ENCODE data around the gene MRPS9. TPM values are rescaled to one million over a fixed set of nuclear protein-coding genes. Genes with fewer than 3 reads are reported as not detected.

MRPS9 gene
- polyA plus RNA-seq, 6 donors from 2014 or later: 12.9 to 24.9 (median 19.2) TPM

DNA sequence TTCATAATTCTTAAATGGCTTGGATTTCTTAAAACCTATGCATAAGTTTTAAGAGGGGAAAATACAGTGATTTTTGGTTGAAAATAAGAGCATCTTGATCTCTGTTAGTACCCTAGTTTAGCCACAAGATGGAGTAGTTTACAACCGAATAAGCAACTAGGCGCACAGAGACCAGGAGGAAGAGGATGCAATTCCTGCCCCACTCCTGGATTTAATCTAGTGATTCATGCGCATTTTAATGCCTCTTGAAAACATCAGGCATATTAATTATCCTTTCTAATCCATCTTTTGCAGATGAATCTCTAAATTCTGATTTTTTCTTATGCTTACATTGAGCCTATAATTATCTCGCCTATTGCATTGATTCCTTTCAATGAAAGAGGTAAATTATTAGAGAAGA, 76.7 kb downstream of the MRPS9 start:
- no peak overlapping the region for H3K4me3 Mint-ChIP-seq
- no peaks in the 10 kb centered on the region for H3K9me3 Mint-ChIP-seq
- no peaks in the 10 kb centered on the region for H3K36me3 Mint-ChIP-seq
- no peaks in the 10 kb centered on the region for H3K27me3 Mint-ChIP-seq
- H3K4me1 Mint-ChIP-seq: no peaks in the 10 kb centered on the region
- no peak overlapping the region for H3K27ac Mint-ChIP-seq
- ATAC-seq (ENCODE audit: low read depth in 2 of 2): peak in 1 of 2 donors; percentile 44
- peak; percentile 45 for DNase-seq

GRCh38 chr2:105116348-105116747, 78.5 kb downstream of the MRPS9 start:
- H3K4me3 Mint-ChIP-seq: no peak overlapping the region
- no peaks in the 10 kb centered on the region for H3K9me3 Mint-ChIP-seq
- H3K36me3 Mint-ChIP-seq: no peaks in the 10 kb centered on the region
- no peak for DNase-seq
- no peak for ATAC-seq (ENCODE audit: low read depth in 2 of 2)
- peaks cover 0 to 4% (median 0%) of the 10 kb centered on the region in 3 donors for H3K27me3 Mint-ChIP-seq
- no peaks in the 10 kb centered on the region for H3K4me1 Mint-ChIP-seq
- H3K27ac Mint-ChIP-seq: peak overlapping the region in 1 of 6 donors; percentile 23

- no peak for ATAC-seq (ENCODE audit: low read depth in 2 of 2)
- no peak for DNase-seq
- peak overlapping the region in 1 of 6 donors; percentile 16 for H3K27ac Mint-ChIP-seq
- H3K36me3 Mint-ChIP-seq: no peaks in the 10 kb centered on the region
- H3K9me3 Mint-ChIP-seq: no peaks in the 10 kb centered on the region
- no peak overlapping the region for H3K4me3 Mint-ChIP-seq
- peaks cover 0 to 6% (median 0%) of the 10 kb centered on the region in 3 donors for H3K4me1 Mint-ChIP-seq
- H3K27me3 Mint-ChIP-seq: peaks cover 0 to 7% (median 6%) of the 10 kb centered on the region in 3 donors
These were observed 79.7 kb downstream of the MRPS9 start for GRCh38 chr2:105117565-105117964.

GRCh38 chr2:105118960-105119359, 81.1 kb downstream of the MRPS9 start:
- peaks cover 13 to 17% (median 15%) of the 10 kb centered on the region in 3 donors for H3K27me3 Mint-ChIP-seq
- peak overlapping the region in 1 of 6 donors; percentile 38 for H3K27ac Mint-ChIP-seq
- no peaks in the 10 kb centered on the region for H3K9me3 Mint-ChIP-seq
- no peaks in the 10 kb centered on the region for H3K36me3 Mint-ChIP-seq
- ATAC-seq (ENCODE audit: low read depth in 2 of 2): peak in 1 of 2 donors; percentile 46
- peaks cover 0 to 6% (median 0%) of the 10 kb centered on the region in 3 donors for H3K4me1 Mint-ChIP-seq
- H3K4me3 Mint-ChIP-seq: peak overlapping the region in 2 of 8 donors; percentile 30 to 66
- DNase-seq: peak; percentile 6

- Mint-ChIP-seq H3K4me3 (no peak overlapping the region), H3K36me3 (no peaks in the 10 kb centered on the region), H3K27me3 (peaks cover 23 to 33% (median 29%) of the 10 kb centered on the region in 3 donors), H3K4me1 (peaks cover 0 to 10% (median 0%) of the 10 kb centered on the region in 3 donors), H3K9me3 (no peaks in the 10 kb centered on the region), H3K27ac (no peak overlapping the region)
- ATAC-seq (ENCODE audit: low read depth in 2 of 2) (no peak), DNase-seq (no peak)
These were observed 83.6 kb downstream of the MRPS9 start for GRCh38 chr2:105121434-105121833.

DNA sequence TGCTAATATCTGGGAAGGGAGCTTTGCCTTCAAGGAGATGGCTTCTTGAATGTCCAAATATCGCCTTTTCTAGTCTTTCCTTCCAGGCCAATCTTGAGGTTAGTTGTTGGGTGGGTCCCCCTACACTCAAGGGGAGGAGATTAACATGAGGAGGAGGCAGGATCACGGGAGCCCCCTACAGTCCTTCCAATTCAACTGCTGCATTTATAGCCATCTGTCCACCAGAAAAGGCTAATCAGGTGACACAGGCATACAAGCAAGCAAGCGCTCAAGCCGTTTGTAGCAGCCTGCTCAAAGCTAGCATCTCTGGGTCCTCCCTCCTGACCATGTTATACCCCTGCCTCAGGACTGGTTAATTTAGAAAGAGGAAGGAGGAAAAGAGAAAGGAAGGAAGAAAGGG, 87.6 kb downstream of the MRPS9 start:
- H3K36me3 Mint-ChIP-seq: no peaks in the 10 kb centered on the region
- peaks cover 30 to 42% (median 30%) of the 10 kb centered on the region in 3 donors for H3K27me3 Mint-ChIP-seq
- ATAC-seq (ENCODE audit: low read depth in 2 of 2) (no peak), DNase-seq (no peak)
- peaks cover 0 to 3% (median 0%) of the 10 kb centered on the region in 7 donors for H3K9me3 Mint-ChIP-seq
- no peak overlapping the region for H3K4me3 Mint-ChIP-seq
- no peak overlapping the region for H3K27ac Mint-ChIP-seq
- peaks cover 10 to 26% (median 12%) of the 10 kb centered on the region in 3 donors for H3K4me1 Mint-ChIP-seq

GRCh38 chr2:105125920-105126319, 88.1 kb downstream of the MRPS9 start:
- DNase-seq: no peak
- ATAC-seq (ENCODE audit: low read depth in 2 of 2): no peak
- peaks cover 30 to 42% (median 30%) of the 10 kb centered on the region in 3 donors for H3K27me3 Mint-ChIP-seq
- no peaks in the 10 kb centered on the region for H3K36me3 Mint-ChIP-seq
- peaks cover 10 to 26% (median 14%) of the 10 kb centered on the region in 3 donors for H3K4me1 Mint-ChIP-seq
- peaks cover 0 to 3% (median 0%) of the 10 kb centered on the region in 7 donors for H3K9me3 Mint-ChIP-seq
- no peak overlapping the region for H3K27ac Mint-ChIP-seq
- H3K4me3 Mint-ChIP-seq: no peak overlapping the region

DNA sequence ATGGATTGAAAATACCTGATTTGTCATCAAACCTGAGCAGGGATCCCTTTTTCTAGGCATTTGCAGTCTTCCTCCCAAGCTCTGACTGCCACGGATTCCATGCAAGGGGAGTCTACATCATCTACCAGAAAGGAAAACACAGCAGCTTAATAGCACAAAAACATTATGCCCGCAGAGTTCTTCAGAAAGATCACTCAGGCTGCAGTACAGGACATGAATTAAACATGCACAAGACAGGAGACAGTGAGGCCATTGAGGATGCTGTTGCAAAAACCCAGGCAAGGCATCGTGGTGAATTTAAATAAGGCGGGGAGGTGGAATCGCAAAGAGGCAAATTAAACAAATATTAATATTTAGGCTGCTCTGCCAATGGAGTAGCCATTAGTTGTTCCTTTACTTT, 88.5 kb downstream of the MRPS9 start:
- ATAC-seq (ENCODE audit: low read depth in 2 of 2) (no peak), DNase-seq (no peak)
- H3K9me3 Mint-ChIP-seq: peaks cover 0 to 3% (median 0%) of the 10 kb centered on the region in 7 donors
- no peaks in the 10 kb centered on the region for H3K36me3 Mint-ChIP-seq
- H3K4me1 Mint-ChIP-seq: peaks cover 10 to 26% (median 14%) of the 10 kb centered on the region in 3 donors
- no peak overlapping the region for H3K4me3 Mint-ChIP-seq
- no peak overlapping the region for H3K27ac Mint-ChIP-seq
- peaks cover 26 to 42% (median 30%) of the 10 kb centered on the region in 3 donors for H3K27me3 Mint-ChIP-seq

- no peak overlapping the region for H3K4me3 Mint-ChIP-seq
- H3K27me3 Mint-ChIP-seq: peaks cover 24 to 37% (median 36%) of the 10 kb centered on the region in 3 donors
- DNase-seq: no peak
- H3K36me3 Mint-ChIP-seq: no peaks in the 10 kb centered on the region
- peaks cover 0 to 3% (median 0%) of the 10 kb centered on the region in 7 donors for H3K9me3 Mint-ChIP-seq
- ATAC-seq (ENCODE audit: low read depth in 2 of 2): no peak
- no peak overlapping the region for H3K27ac Mint-ChIP-seq
- peaks cover 10 to 22% (median 14%) of the 10 kb centered on the region in 3 donors for H3K4me1 Mint-ChIP-seq
These were observed 89.5 kb downstream of the MRPS9 start for GRCh38 chr2:105127289-105127915.

- peak; percentile 95 to 96 for ATAC-seq (ENCODE audit: low read depth in 2 of 2)
- Mint-ChIP-seq H3K27me3 (peaks cover 12 to 39% (median 28%) of the 10 kb centered on the region in 3 donors), H3K36me3 (no peaks in the 10 kb centered on the region), H3K4me1 (peaks cover 10 to 20% (median 14%) of the 10 kb centered on the region in 3 donors), H3K27ac (no peak overlapping the region), H3K9me3 (peaks cover 0 to 3% (median 0%) of the 10 kb centered on the region in 7 donors), H3K4me3 (no peak overlapping the region)
- DNase-seq: peak; percentile 74
These were observed 91.9 kb downstream of the MRPS9 start for GRCh38 chr2:105129722-105130232.

- no peaks in the 10 kb centered on the region for H3K36me3 Mint-ChIP-seq
- no peak overlapping the region for H3K4me3 Mint-ChIP-seq
- DNase-seq (no peak), ATAC-seq (ENCODE audit: low read depth in 2 of 2) (no peak)
- H3K4me1 Mint-ChIP-seq: peaks cover 10 to 20% (median 14%) of the 10 kb centered on the region in 3 donors
- no peak overlapping the region for H3K27ac Mint-ChIP-seq
- peaks cover 10 to 38% (median 30%) of the 10 kb centered on the region in 3 donors for H3K27me3 Mint-ChIP-seq
- peaks cover 0 to 3% (median 0%) of the 10 kb centered on the region in 7 donors for H3K9me3 Mint-ChIP-seq
These were observed 92.7 kb downstream of the MRPS9 start for GRCh38 chr2:105130546-105130945.

- Mint-ChIP-seq H3K27me3 (peaks cover 10 to 29% (median 27%) of the 10 kb centered on the region in 3 donors), H3K9me3 (peaks cover 0 to 3% (median 0%) of the 10 kb centered on the region in 7 donors), H3K4me1 (peaks cover 10 to 12% (median 11%) of the 10 kb centered on the region in 3 donors), H3K27ac (peak overlapping the region in 1 of 6 donors; percentile 53), H3K4me3 (no peak overlapping the region), H3K36me3 (no peaks in the 10 kb centered on the region)
- ATAC-seq (ENCODE audit: low read depth in 2 of 2): no peak
- no peak for DNase-seq
These were observed 96.2 kb downstream of the MRPS9 start for GRCh38 chr2:105134081-105134480.

- ATAC-seq (ENCODE audit: low read depth in 2 of 2) (no peak), DNase-seq (no peak)
- Mint-ChIP-seq H3K36me3 (no peaks in the 10 kb centered on the region), H3K4me1 (peaks cover 0 to 2% (median 0%) of the 10 kb centered on the region in 3 donors), H3K27me3 (peaks cover 4 to 38% (median 33%) of the 10 kb centered on the region in 3 donors), H3K9me3 (no peaks in the 10 kb centered on the region), H3K4me3 (no peak overlapping the region), H3K27ac (peak overlapping the region in 2 of 6 donors; percentile 44 to 83)
These were observed 97.6 kb downstream of the MRPS9 start for GRCh38 chr2:105135436-105135835.

DNA sequence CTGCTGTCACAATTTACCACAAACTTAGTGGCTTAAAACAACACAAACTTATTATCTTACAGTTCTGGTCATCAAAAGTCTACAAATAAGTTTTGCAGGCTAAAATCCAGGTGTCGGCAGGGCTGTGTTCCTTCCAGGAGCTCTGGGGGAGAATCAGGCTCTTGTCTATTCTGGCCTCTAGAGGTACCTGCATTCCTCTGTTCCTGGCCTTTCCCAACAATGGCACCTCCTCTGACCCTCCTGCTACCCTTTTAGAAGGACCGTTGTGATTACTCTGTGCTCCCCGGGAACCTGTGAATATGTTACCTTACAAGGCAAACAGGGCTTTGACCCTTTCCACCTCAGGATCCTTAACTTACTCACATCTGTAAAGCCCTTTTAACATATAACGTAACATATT, 98.5 kb downstream of the MRPS9 start:
- Mint-ChIP-seq H3K27me3 (peaks cover 4 to 38% (median 33%) of the 10 kb centered on the region in 3 donors), H3K4me3 (no peak overlapping the region), H3K9me3 (no peaks in the 10 kb centered on the region), H3K4me1 (peaks cover 3 to 7% (median 4%) of the 10 kb centered on the region in 3 donors), H3K36me3 (no peaks in the 10 kb centered on the region), H3K27ac (no peak overlapping the region)
- ATAC-seq (ENCODE audit: low read depth in 2 of 2) (no peak), DNase-seq (no peak)
